Left lung (tissue), 10 donors: ENCODE results near the gene KRT83. TPM values are rescaled to one million over a fixed set of nuclear protein-coding genes. Genes with fewer than 3 reads are reported as not detected.

Experiments
- ATAC-seq: fragments of 200-7000 bp; cut with Tn5 transposase; one replicate; pipeline ENCODE4 v1.9.1; 2020; ENCODE audit warnings: moderate library complexity
- DNase-seq, 4 donors: peaks; one replicate each; pipeline ENCODE4 v3.0.0-alpha.2; 2013 to 2020
- H3K27ac ChIP-seq, 2 donors: fragments of 200-600 bp; sonication (generic) in 1 of 2; one replicate each; pipeline versions ENCODE4 v1.5.0 to v1.8.0; 2020 to 2021
- H3K27me3 ChIP-seq, 2 donors: fragments of 200-600 bp; sonication (generic) in 1 of 2; one replicate each; pipeline versions ENCODE4 v1.5.0 to v1.8.0; 2020 to 2021
- H3K36me3 ChIP-seq, 2 donors: fragments of 200-600 bp; sonication (generic) in 1 of 2; one replicate each; pipeline versions ENCODE4 v1.5.0 to v1.8.0; 2020 to 2021
- H3K4me1 ChIP-seq, 2 donors: fragments of 200-600 bp; one replicate each; pipeline ENCODE4 v1.8.0; 2021
- H3K4me3 ChIP-seq, 2 donors: fragments of 200-600 bp; sonication (generic) in 1 of 2; one replicate each; pipeline versions ENCODE4 v1.5.0 to v1.8.0; 2020 to 2021; ENCODE audit warnings: mild to moderate bottlenecking in 1 of 2
- H3K9me3 ChIP-seq, 2 donors: fragments of 200-600 bp; sonication (generic) in 1 of 2; one replicate each; pipeline versions ENCODE4 v1.5.0 to v1.8.0; 2020 to 2021
- intact Hi-C, 2 donors: fragments of 100-400 bp; cut with DNase I; formaldehyde crosslinking; loops; one replicate each; pipeline versions ENCODE4 v1.11.2 to v1.14.2; 2022
- polyA plus RNA-seq, 6 donors: library from polyadenylated mRNA; unstranded; fragments of 120-200 nt; gene quantifications; one replicate each; pipeline ENCODE4 v1.2.1, GENCODE V29; 2013; ENCODE audit not compliant: insufficient read length in 6 of 6
- total RNA-seq, 2 donors: library from RNA; stranded (reverse); fragmentation: NEBNext Ultra II Directional; extraction: Animal tissue kit (Norgen Biotek cat#: 25700); gene quantifications; one replicate each; pipeline ENCODE4 v1.2.1, GENCODE V29; 2021
- TF ChIP-seq, protein P1 (sequence below), 2 donors: fragments of 200-600 bp; sonication (generic) in 1 of 2; IDR thresholded peaks; one replicate each; pipeline versions ENCODE4 v1.5.0 to v1.8.0; 2021; ENCODE audit warnings: antibody characterized with exemption in 2 of 2
- donor health status: DM: no; HTN: yes; CAD: no.
- donor health status: DM: no; HTN: no; CAD: no.

KRT83 gene
- total and polyA plus RNA-seq, 8 donors = not detected

DNA sequence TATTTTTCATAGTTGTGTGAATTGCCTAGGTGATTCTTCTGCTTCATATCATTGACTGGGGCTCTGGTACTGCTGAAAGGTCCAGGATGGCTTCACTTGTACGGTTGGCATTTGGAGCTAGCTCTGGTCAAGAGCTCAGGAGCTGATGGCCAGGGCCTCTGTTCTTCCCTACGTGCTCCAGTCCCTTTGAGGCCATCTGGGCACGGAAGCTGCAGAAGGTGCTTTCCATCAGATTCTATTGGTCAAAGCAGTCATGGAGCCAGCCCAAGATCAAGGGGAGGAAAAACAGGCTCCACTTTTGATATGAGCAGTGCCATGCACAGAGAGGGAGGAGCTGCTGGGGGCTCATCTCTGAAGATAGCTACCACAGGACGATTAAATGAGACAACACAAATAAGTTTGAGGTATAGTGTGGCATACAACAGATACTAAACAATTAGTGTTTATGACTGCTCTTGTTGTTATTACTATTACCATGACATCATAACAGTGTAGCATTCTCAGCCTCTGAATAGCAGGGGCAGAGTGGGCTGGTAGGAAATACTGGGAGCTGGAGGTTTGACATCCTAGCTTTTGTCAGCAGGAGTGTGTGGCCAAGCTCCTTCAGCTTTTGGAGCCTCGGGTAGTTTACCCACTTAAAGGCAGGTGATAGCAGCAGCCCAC, 10.4 kb downstream of the KRT83 start:
- H3K9me3 ChIP-seq = no peaks in the 10 kb centered on the region
- H3K27ac ChIP-seq = no peak overlapping the region
- TF ChIP-seq, protein P1, sequence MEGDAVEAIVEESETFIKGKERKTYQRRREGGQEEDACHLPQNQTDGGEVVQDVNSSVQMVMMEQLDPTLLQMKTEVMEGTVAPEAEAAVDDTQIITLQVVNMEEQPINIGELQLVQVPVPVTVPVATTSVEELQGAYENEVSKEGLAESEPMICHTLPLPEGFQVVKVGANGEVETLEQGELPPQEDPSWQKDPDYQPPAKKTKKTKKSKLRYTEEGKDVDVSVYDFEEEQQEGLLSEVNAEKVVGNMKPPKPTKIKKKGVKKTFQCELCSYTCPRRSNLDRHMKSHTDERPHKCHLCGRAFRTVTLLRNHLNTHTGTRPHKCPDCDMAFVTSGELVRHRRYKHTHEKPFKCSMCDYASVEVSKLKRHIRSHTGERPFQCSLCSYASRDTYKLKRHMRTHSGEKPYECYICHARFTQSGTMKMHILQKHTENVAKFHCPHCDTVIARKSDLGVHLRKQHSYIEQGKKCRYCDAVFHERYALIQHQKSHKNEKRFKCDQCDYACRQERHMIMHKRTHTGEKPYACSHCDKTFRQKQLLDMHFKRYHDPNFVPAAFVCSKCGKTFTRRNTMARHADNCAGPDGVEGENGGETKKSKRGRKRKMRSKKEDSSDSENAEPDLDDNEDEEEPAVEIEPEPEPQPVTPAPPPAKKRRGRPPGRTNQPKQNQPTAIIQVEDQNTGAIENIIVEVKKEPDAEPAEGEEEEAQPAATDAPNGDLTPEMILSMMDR (IDR thresholded peaks at IDR 0.05) = no peak
- ATAC-seq (no peak), DNase-seq (no peak)
- peaks cover 11 to 83% of the 10 kb centered on the region in 2 donors for H3K27me3 ChIP-seq
- intact Hi-C loops = no loop called here
- no peak overlapping the region for H3K4me3 ChIP-seq
- H3K36me3 ChIP-seq = no peaks in the 10 kb centered on the region
- H3K4me1 ChIP-seq = peaks cover 5 to 10% of the 10 kb centered on the region in 2 donors

DNA sequence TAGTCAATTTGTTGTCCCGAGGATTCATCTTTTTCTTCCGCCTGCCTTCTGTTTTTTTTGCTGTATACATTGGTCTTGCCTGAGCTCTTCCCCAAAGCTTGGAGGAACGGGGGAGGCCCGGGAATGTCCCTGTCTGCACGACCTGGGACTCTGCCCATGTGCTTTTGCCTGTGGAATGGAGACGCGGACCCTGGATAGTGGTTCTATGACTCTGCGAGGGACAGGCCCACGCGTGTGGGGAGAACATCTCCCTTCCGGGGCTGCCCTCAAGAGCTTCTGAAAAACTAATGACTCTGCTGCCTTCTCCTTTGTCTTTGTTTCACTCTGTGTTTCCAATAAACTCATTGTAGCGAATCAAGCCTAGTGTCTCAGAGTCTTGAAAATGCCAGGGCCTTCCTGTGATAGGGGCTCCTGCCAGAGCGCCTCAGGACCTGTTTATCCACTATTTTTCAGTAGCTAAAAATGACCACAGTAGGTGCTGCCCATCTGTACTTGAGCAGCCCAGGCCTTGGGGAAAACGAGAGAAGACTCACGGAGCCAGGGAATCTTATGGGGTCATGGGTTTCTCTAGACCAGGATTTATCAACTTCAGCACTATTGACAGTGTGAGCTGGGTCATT, 12.3 kb downstream of the KRT83 start:
- Histone ChIP-seq H3K36me3 (no peaks in the 10 kb centered on the region), H3K4me3 (peak overlapping the region; percentile 21 to 32), H3K27me3 (peaks cover 11 to 87% of the 10 kb centered on the region in 2 donors), H3K9me3 (no peaks in the 10 kb centered on the region), H3K4me1 (peaks cover 5 to 10% of the 10 kb centered on the region in 2 donors), H3K27ac (no peak overlapping the region)
- no peak for ATAC-seq
- TF ChIP-seq, protein P1 (IDR thresholded peaks at IDR 0.05) = no peak
- no peak for DNase-seq
- intact Hi-C loops = no loop called here

DNA sequence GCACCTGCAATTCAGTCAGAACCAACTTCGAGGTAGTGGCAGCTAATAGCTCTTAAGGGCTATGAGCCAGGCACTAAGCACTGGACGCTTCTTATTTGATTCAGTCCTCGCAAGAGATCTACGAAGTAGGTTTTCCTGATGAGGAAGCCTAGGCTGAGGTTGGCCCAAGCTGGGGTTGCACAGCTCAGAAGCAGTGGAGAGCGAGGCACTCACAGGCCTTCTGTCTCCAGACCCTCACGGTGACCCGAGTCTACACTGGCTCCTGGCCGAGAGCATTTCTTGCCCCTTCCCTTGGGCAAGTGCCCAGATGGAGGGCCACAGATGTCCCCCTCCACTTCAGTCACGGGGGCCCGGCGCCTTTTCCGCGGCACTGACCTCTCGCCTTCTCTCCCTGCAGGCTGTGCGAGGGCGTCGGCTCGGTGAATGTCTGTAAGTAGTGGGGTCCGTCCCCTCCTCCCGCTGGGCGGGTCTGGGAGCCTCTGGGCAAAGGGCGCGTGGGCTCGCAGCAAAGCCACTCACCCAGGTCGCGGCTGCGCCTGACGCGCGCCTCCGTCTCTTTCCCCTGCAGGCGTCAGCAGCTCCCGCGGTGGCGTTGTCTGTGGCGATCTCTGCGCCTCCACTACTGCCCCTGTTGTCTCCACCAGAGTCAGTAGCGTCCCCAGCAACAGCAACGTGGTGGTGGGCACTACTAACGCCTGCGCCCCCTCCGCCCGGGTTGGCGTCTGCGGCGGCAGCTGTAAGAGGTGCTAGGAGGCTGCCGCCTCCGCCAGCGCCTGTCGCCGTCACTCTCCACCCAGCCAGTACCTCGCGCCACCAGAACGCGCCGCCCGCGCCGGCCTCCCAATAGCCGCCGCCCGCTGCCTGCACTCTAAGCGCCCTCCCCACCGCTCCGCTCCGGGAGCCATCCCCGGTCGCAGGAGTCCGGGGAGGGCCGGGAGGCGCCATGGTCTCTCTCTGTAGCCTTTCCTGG, 13.1 kb downstream of the KRT83 start:
- peaks cover 5 to 10% of the 10 kb centered on the region in 2 donors for H3K4me1 ChIP-seq
- DNase-seq (peak; percentile 42 to 89 (median 56)), ATAC-seq (peak; percentile 95)
- H3K27ac ChIP-seq = no peak overlapping the region
- no peaks in the 10 kb centered on the region for H3K9me3 ChIP-seq
- H3K4me3 ChIP-seq = peak overlapping the region; percentile 21 to 32
- TF ChIP-seq, protein P1 (IDR thresholded peaks at IDR 0.05) = peak; percentile 10 to 16
- H3K27me3 ChIP-seq = peaks cover 11 to 83% of the 10 kb centered on the region in 2 donors
- H3K36me3 ChIP-seq = no peaks in the 10 kb centered on the region
- intact Hi-C loops = no loop called here

DNA sequence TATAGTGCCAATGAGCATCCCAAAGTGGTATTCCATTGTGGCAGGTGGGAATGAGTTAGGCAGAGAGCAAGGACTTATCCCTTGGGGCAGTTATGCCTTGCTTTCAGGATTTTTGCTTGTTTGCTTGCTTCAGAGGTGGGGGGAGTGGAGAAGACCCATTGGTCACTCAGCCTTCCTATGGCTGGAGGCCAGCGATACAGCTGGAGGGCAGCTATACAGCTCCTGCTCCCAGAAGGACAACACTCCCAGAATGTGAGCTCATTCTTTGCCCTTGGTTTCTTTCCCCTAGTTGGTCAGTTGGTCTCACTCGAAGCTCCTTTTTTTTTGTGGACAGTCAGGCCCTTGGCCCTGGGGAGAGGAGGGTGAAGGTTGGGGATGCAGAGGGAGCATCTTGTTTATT, 14.5 kb downstream of the KRT83 start:
- peaks cover 11 to 73% of the 10 kb centered on the region in 2 donors for H3K27me3 ChIP-seq
- TF ChIP-seq, protein P1 (IDR thresholded peaks at IDR 0.05) = no peak
- DNase-seq (peak in 1 of 4 donors; percentile 54), ATAC-seq (no peak)
- no peak overlapping the region for H3K27ac ChIP-seq
- H3K36me3 ChIP-seq = no peaks in the 10 kb centered on the region
- no peak overlapping the region for H3K4me3 ChIP-seq
- peaks cover 5 to 10% of the 10 kb centered on the region in 2 donors for H3K4me1 ChIP-seq
- no peaks in the 10 kb centered on the region for H3K9me3 ChIP-seq
- intact Hi-C loops = no loop called here
